Raji (cell line): ENCODE data around the gene LMTK2.

Source experiments
- POLR2A ChIP-seq: IDR thresholded peaks from 2 replicates; pipeline ENCODE4 v1.6.1; 2011; ENCODE audit warnings: low read depth, low read length, control low read depth; ENCODE audit not compliant: insufficient read depth

The LMTK2 gene

DNA sequence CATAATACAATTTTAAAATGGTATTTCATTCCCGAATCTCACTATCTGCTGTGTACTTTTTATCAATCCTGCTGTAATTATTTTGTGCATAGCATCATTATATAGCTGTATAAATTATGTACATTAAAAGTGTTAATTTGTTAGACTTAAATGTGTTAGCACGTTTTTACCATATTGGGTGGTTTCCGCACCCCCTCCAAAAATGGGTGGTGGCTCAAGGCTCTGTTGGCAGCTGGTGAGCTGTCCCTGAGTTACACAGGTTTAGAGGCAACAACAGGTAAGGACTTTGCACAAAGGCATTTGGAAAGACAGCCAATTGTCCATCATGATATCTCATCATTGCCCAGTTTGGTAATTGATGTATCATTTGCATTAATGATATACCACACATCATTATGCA is 18.6 kb upstream of the LMTK2 start:
- TF ChIP-seq POLR2A = no peak

DNA sequence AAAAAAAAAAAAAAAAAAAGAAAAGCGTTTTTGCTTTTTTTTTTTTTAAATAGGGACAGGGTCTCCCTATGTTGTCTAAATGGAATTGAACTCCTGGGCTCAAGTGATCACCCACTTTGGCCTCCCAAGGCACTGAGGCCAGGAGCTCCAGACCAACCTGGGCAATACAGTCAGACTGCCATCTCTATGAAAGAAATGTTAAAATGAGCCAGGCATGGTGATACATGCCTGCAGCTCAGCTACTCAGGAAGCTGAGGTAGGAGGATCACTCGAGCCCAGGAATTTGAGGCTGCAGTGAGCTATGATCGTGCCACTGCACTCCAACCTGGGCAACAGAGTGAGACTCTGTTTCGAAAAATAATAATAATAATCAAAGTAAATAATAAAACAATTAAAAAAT is 16.5 kb upstream of the LMTK2 start:
- no peak for TF ChIP-seq POLR2A

DNA sequence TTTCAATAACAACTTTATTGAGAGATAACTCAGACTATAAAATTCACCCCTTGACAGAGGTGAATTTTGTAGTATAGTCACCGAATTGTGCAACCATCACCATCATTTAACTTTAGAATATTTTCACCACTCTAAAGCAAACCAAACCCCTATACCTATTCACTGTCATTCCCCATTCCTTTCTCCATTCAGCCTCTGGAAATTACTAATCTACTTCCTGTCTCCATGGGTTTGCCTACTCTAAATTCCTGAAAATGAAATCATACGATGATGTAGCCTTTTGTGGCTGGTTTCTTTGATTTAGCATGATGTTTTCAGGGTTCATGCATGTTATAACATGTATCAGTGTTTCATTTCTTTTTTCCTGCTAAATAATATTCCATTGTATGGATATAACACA is 15.6 kb upstream of the LMTK2 start:
- TF ChIP-seq POLR2A = no peak

DNA sequence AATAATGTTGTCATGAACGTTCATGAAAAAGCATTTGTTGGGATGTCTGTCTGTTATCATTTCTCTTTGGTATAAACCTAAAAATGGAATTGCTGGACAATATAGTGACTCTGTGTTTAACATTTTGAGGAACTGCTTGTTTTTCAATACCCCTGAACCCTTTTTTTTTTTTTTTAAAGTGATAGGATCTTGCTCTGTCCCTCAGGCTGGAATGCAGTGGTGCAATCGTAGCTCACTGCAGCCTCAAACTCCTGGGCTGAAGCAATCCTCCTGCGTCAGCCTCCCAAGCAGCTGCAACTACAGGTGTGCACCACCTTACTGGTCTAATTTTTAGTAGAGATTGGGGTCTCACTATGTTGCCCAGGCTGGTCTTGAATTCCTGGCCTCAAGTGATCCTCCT is 15.1 kb upstream of the LMTK2 start:
- TF ChIP-seq POLR2A = no peak

DNA sequence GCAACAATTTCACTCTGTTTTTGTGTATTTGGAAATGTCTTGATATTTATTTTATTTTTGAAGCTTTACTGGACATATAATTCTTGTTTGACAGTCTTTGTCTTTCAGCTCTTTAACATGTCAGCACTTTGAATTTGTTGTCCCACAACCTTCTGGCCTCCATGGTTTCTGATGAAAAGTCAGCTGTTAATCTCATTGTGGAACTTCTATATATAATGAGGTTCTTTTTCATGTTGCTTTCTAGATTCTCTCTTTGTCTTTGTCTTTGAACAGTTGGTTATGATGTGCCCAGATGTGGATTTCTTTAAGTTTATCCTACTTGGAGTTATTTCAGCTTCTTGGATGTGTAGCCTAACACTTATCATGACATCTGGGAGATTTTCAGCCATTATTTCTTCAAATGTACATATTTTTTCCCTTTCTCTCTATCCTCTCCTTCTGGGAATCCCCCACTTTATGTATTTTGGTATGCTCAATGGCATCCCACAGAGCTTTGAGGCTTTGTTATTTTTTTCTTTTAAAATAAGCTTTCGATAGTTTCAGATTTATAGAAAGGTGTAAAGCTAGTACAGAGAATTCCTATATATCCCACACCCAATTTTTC is 9.5 kb upstream of the LMTK2 start:
- TF ChIP-seq POLR2A = no peak

DNA sequence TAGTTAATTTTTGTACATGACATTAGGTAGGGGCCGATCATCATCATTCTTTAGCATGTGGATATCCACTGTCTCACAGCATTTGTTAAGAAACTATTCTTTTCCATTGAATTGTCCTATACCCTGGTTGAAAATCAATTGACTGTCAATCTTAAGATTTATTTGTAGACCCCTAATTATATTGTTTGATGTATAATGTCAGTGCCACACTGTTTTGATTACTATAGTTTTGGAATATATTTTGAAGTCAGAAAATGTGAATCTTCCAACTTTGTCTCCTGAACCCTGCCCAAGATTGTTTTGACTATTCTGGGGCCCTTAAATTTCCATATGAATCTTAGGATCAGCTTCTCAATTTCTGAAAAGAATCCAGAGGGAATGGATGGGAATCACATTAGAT is 6.6 kb upstream of the LMTK2 start:
- no peak for TF ChIP-seq POLR2A

DNA sequence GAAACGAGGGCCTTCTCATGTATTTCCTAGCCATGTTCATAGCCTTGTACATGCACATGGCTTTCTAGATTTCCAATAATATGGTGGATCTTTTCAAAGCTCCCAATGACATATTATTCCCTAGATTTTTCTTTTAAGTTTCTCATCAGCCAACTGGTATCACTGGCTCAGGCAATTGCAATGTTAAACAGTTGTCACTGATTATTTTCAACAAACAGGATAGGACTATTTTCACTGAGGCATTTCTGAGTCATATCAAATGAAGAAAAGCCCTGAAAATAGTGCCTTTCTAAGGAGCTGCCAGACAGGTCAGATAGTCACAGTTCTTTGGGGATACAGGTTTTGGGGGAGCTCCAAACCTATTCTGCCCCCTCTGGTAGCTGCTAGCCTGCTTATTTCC is 4.5 kb upstream of the LMTK2 start:
- TF ChIP-seq POLR2A = no peak

DNA sequence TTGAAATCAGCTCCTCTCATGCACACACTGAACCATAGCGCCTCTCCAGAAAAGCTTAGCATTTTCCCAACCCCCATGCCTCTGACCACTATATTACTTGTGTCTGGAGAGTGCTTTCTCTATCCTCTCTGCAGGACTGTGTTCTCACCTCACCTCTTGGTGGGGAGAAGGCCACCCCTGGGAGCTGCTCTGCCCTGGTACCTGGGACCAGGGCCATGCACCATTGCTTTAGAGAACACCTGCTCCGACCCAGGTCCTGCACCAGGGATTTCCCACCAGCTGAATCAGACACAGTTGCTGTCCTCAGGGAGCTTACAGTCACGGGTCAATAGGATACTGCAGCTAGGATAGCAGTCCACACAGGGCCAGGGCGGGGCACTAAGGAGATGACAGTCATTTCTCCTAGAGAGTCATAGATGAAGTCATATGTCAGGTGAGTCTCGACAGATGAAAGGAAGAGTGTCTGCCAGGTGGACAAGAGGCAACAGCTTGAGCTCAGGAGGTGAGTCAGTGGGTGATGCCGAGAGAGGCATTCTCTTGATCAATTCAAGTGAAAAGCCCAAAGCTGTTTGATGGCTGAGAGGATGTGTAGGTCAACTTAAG is 619 bp upstream of the LMTK2 start:
- no peak for TF ChIP-seq POLR2A

DNA sequence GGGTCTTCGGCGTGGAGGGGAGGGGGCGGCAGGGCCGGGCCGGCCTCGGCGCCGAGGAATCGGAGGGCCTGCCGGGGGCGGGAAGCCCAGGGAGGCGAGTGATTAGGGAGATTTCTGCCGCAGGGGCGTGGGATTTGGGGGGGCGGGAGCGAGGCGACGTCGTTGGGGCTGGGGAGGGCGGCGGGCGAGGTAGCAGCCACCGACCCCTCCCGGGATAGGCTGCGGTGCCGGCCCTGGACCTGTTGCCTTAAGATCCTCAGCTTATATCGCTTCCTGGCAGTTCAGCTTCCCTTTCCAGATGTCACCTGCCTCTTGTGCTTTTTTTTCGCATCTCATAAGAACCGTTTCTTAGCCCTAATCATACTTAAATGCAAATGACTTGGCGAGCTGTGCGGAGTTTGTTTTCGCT is 655 bp downstream of the LMTK2 start:
- TF ChIP-seq POLR2A = no peak

DNA sequence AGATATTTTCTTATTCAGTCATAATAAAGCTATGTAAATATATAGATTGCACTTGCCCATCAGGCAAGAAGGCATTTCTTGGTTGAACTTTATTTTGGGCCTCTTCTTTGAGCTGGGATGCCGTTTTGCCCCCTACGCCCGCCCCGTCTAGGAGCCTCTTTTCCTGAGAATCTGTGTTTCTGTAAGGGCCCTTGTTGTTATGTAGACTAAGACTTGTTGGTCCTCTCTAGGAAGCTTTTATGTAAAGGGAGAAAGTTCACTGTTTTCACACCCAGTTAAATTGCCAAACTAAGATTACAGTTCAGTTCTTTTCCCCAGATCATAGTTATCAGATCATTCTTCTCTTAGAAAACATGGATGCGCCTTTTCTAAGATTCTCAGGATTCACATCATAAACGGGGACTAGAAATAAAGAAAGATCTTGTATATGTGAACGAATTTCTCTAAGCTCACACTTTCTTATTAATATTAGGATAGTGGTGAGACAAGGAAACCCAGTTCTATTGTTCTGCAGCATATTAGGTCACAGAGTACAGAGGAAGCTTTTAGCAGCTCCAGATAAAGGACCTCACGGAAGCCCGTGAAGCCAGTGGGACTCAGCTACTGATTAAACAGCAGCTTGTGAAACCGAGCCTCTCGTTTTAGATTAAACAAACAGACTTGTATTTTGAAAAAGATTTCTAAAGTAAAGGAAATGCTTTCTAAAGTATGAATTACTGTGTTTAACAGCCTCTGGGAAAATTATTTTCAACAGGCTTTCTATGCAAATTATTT is 3.8 kb downstream of the LMTK2 start:
- no peak for TF ChIP-seq POLR2A

DNA sequence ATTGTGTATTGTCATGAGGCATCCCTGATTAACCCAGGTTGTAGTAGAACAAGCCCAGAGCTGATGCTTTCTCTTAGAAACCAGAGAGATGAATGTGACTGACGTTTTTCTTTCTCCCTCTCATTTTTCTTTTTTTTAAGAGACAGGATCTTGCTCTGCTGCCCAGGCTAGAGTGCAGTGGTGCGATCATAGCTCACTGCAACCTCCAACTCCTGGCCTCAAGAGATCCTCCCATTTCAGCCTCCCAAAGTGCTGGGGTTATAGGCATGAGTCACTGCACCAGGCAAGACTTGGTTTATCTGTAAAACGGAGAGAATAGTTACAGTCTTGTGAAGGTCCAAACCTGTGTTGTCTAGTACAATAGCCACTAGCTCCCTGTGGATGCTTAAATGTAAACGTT is 5.4 kb downstream of the LMTK2 start:
- TF ChIP-seq POLR2A = no peak

DNA sequence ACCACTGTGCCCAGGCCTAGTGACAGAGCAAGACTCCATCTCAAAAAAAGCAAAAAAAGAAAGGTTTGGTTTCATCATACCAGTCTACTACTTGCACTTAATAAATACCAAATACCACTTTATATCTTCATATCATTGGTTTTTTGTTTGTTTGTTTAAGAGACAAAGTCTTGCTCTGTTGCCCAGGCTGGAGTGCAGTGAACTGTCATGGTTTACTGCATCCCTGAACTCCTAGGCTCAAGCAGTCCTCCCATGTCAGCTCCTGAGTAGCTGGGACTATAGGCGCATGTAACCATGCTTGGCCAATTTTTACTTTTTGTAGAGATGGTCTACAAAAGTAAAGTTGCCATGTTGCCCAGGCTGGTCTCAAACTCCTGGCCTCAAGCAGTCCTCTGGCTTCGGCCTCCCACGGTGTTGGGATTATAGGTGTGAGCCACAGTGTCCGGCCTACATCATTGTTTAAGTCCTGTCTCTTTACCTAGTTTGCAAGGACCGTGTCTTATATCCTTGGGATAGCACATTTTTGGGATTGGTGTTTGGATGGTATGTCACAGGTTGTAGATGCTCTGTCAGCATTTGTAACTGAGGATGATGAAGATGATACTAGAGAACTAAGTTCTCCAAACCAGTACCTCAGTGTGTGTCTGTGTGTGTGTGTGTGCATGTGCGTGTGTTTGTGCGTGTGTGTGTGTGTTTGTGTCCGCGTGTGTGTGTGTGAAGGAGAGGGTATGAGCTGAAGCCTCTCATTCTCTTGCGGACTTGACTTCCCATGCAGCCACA is 9.3 kb downstream of the LMTK2 start:
- no peak for TF ChIP-seq POLR2A

DNA sequence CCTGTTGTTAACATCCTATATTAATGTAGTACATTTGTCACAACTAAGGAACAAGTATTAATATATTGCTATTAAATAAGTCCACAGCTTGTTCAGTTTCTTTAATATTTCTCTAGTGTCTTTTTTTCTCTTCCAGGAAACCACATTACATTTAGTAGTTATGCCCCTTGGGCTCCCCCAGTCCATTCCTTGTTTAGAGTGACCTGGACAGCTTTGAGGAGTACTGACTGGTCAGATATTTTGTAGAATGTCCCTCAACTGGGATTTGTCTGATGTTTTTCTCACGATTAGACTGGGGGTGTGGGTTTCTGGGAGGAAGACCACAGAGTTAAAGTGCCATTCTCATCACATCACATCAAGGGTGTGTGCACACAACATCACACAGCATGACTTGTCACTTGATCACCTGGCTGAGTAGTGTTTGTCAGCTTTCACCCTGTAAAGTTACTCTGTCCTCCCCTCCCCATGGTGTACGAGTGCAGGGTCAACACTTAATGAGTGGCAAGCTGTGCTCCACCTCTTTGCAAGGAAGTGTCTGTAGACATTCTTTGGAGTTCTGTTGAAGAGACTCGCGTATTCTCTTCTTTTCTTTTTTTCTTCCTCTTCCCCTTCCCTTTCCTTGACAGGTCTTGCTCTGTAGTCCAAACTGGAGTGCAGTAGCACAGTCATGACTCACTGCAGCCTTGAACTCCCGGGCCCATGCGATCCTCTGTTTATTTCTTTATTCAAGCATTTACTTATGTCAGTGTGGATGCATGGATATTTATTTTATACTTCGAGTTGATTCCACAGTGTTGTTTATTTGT is 10.2 kb downstream of the LMTK2 start:
- no peak for TF ChIP-seq POLR2A

DNA sequence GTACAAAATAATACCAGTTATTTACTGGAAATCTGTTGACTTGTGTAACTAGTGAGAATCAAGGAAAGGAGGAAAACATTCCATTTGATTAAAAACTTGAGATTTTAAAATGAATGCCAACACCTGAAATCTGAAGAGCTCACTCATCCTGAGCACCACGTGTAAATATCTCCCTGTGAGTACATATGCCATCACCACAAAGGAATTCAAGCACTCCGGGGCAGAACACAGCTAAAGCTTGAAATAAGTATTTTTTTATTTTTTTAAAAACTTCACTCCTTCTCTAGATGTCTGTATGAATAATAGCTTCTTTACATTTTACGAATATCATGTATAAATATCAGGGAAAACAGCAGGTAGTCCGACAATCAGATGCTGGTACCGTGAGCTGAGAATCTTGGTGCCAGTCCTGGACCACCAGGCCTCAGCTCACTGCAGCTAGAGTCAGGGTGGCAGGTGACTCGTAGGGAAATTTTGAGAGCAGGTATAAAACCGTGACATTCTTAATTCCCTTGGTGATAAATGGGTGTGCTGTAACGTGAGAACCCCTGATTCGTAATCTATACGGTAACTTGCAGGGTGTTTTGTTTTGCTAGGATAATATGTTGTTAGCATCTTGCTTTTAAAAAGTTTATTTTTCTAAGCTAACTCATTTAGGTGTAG is 12.7 kb downstream of the LMTK2 start:
- TF ChIP-seq POLR2A = no peak
